Osteocyte (in vitro differentiated cells): Measurements from ENCODE around the gene LRRTM2. TPM values are rescaled to one million over a fixed set of nuclear protein-coding genes. Genes with fewer than 3 reads are reported as not detected.

Experiments
- DNase-seq: peaks from one replicate; pipeline ENCODE4 v3.0.0; 2021; ENCODE audit warnings: mixed read lengths; ENCODE audit not compliant: unreplicated experiment; ENCODE audit errors: extremely low spot score
- H3K27ac Mint-ChIP-seq: one replicate; pipeline ENCODE4 v1.8.0; 2021; ENCODE audit warnings: mild to moderate bottlenecking, mixed read lengths; ENCODE audit not compliant: unreplicated experiment
- H3K27me3 Mint-ChIP-seq: one replicate; pipeline ENCODE4 v1.8.0; 2021; ENCODE audit warnings: mixed read lengths; ENCODE audit not compliant: unreplicated experiment
- H3K36me3 Mint-ChIP-seq: one replicate; pipeline ENCODE4 v1.8.0; 2021; ENCODE audit warnings: mixed read lengths; ENCODE audit not compliant: unreplicated experiment
- H3K4me1 Mint-ChIP-seq: one replicate; pipeline ENCODE4 v1.8.0; 2021; ENCODE audit warnings: mixed read lengths; ENCODE audit not compliant: unreplicated experiment
- H3K4me3 Mint-ChIP-seq: one replicate; pipeline ENCODE4 v1.8.0; 2021; ENCODE audit warnings: mild to moderate bottlenecking, moderate library complexity, mixed read lengths; ENCODE audit not compliant: unreplicated experiment
- H3K9me3 Mint-ChIP-seq: one replicate; pipeline ENCODE4 v1.8.0; 2021; ENCODE audit warnings: mixed read lengths; ENCODE audit not compliant: unreplicated experiment
- CTCF ChIP-seq: fragments of 200-600 bp; sonication (generic); IDR thresholded peaks from 2 replicates; pipeline ENCODE4 v1.5.0; 2021; ENCODE audit warnings: antibody characterized with exemption, mild to moderate bottlenecking, moderate library complexity
- total RNA-seq: library from RNA; stranded (reverse); gene quantifications from 2 replicates; pipeline ENCODE4 v1.2.1, GENCODE V29; 2021

Gene LRRTM2
- total RNA-seq, 1 donor from 2014 or later, result not detected

GRCh38 chr5:138828556-138828955 lies 46.6 kb downstream of the LRRTM2 start:
- DNase-seq, result no peak
- Mint-ChIP-seq H3K4me3 (no peak overlapping the region), H3K4me1 (peaks cover 28% of the 10 kb centered on the region), H3K36me3 (peaks cover 39% of the 10 kb centered on the region), H3K27me3 (no peaks in the 10 kb centered on the region), H3K9me3 (no peaks in the 10 kb centered on the region), H3K27ac (peak overlapping the region; percentile 18)
- no peak for TF ChIP-seq CTCF

DNA sequence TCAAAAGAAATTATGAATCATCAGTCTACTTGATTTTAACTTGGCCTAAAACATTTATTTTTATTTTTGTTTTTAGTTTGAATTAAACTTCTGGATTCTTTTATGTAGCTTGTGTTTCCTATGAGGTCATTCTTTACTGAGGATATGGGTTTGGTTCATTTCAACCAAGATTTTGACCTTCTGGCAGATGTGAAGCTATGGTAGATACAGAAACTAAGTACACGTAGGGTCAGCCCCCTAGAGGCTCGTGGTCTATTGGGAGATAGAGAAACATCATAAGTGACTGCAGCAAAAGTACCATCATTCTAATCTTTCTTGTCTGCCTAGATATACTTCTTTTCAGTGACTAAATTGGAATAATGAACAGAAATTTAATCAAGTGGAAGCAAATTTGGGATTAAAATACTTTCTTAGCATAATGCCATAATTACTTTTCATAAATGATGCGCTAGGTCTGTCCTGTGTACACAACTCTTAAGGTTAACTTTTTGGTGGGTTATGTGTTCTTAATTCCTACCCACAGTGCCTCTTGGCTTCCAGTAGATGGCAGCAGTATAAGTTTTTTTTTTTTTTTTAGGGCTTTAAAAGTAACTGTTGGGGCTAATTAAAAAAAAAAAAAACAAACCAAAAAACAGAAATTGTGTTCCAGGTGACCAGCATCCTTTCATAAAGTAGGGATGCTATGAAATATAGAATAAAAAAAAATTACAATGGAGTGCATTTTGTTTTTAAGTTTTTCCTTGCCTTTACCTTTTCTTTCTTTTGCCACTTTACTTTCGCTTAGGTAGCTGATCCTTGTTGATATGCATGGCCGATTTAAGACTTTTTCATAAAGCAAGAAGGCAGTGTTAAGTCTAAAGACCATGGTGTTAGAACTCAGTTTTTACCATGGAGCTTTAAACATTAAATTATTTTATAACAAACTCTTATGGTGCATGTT lies 49.9 kb downstream of the LRRTM2 start:
- Mint-ChIP-seq H3K36me3 (peaks cover 35% of the 10 kb centered on the region), H3K27me3 (no peaks in the 10 kb centered on the region), H3K4me3 (no peak overlapping the region), H3K27ac (peak overlapping the region; percentile 8), H3K4me1 (peaks cover 12% of the 10 kb centered on the region), H3K9me3 (no peaks in the 10 kb centered on the region)
- peak; percentile 68 for TF ChIP-seq CTCF
- no peak for DNase-seq

- TF ChIP-seq CTCF, result no peak
- Mint-ChIP-seq H3K4me1 (peaks cover 12% of the 10 kb centered on the region), H3K27me3 (no peaks in the 10 kb centered on the region), H3K9me3 (no peaks in the 10 kb centered on the region), H3K27ac (no peak overlapping the region), H3K4me3 (no peak overlapping the region), H3K36me3 (peaks cover 34% of the 10 kb centered on the region)
- DNase-seq, result no peak
These were observed 50.6 kb downstream of the LRRTM2 start for GRCh38 chr5:138824516-138824915.

GRCh38 chr5:138820695-138821094 lies 54.4 kb downstream of the LRRTM2 start:
- peaks cover 29% of the 10 kb centered on the region for H3K4me1 Mint-ChIP-seq
- H3K4me3 Mint-ChIP-seq, result no peak overlapping the region
- H3K36me3 Mint-ChIP-seq, result peaks cover 38% of the 10 kb centered on the region
- TF ChIP-seq CTCF, result no peak
- H3K9me3 Mint-ChIP-seq, result peaks cover 4% of the 10 kb centered on the region
- H3K27ac Mint-ChIP-seq, result no peak overlapping the region
- H3K27me3 Mint-ChIP-seq, result no peaks in the 10 kb centered on the region
- no peak for DNase-seq

- Mint-ChIP-seq H3K4me1 (peaks cover 30% of the 10 kb centered on the region), H3K27me3 (no peaks in the 10 kb centered on the region), H3K27ac (no peak overlapping the region), H3K4me3 (no peak overlapping the region), H3K36me3 (peaks cover 39% of the 10 kb centered on the region), H3K9me3 (peaks cover 4% of the 10 kb centered on the region)
- no peak for DNase-seq
- no peak for TF ChIP-seq CTCF
These were observed 56.1 kb downstream of the LRRTM2 start for GRCh38 chr5:138819081-138819480.

Other genes with a start within 250 kb of the LRRTM2 start
- 366 and 375 TPM in 2 replicates for gene CTNNA1, start 121.9 kb downstream of the LRRTM2 start, total RNA-seq